IPS DF 6.9 (cell line): ENCODE data around the gene SNX25.
"Not testable (repeated sequence)": the region's sequence is repeated elsewhere in the genome, so short reads cannot be mapped to it uniquely, and the experiment has no call there.

Source experiments
- DNase-seq: peaks from one replicate; pipeline ENCODE4 v3.0.0-alpha.2; 2013; ENCODE audit warnings: low read depth, low spot score
- H3K27ac ChIP-seq: one replicate; pipeline ENCODE4 v1.5.1; 2013; ENCODE audit warnings: low read length, control low read depth
- H3K27me3 ChIP-seq: 2 replicates; pipeline ENCODE4 v1.6.1; 2013; ENCODE audit warnings: mild to moderate bottlenecking, low read length; ENCODE audit not compliant: control insufficient read depth, insufficient read depth
- H3K36me3 ChIP-seq: 2 replicates; pipeline ENCODE4 v1.6.1; 2013; ENCODE audit warnings: low read length; ENCODE audit not compliant: control insufficient read depth, insufficient read depth
- H3K4me1 ChIP-seq: 2 replicates; pipeline ENCODE4 v1.6.1; 2013; ENCODE audit warnings: low read length; ENCODE audit not compliant: control insufficient read depth, insufficient read depth
- H3K4me3 ChIP-seq: 2 replicates; pipeline ENCODE4 v1.5.1; 2013; ENCODE audit warnings: mild to moderate bottlenecking, low read length
- H3K9me3 ChIP-seq: 2 replicates; pipeline ENCODE4 v1.6.1; 2013; ENCODE audit warnings: low read length, inconsistent platforms; ENCODE audit not compliant: control insufficient read depth, insufficient read depth
- WGBS: extraction: QIAGEN DNeasy Blood & Tissue Kit; methylation state at CpG from one replicate; pipeline ENCODE4 v1.1.7; 2013; ENCODE audit warnings: mixed read lengths, missing lambda C conversion rate; ENCODE audit not compliant: insufficient read length, insufficient coverage; 5-methylcytosine and 5-hydroxymethylcytosine counted together

The SNX25 gene

DNA sequence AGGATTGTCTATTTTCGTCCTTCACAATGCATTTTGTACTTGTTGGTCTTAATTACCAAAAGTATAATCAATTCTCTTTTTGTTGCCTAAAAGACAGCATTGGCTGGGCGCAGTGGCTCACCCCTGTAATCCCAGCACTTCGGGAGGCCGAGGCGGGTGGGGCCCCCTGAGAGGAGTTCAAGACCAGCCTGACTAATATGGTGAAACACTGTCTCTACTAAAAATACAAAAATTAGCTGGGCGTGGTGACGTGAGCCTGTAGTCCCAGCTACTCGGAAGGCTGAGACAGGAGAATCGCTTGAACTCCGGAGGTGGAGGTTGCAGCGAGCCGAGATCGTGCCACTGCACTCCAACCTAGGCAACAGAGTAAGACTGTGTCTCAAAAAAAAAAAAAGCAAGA is 4.3 kb upstream of the SNX25 start:
- H3K27me3 ChIP-seq, H3K36me3 ChIP-seq, H3K27ac ChIP-seq, H3K4me3 ChIP-seq, H3K9me3 ChIP-seq, DNase-seq, H3K4me1 ChIP-seq: not testable (repeated sequence)
- WGBS = no CpG with 5 or more reads among the region's 13 CpGs

DNA sequence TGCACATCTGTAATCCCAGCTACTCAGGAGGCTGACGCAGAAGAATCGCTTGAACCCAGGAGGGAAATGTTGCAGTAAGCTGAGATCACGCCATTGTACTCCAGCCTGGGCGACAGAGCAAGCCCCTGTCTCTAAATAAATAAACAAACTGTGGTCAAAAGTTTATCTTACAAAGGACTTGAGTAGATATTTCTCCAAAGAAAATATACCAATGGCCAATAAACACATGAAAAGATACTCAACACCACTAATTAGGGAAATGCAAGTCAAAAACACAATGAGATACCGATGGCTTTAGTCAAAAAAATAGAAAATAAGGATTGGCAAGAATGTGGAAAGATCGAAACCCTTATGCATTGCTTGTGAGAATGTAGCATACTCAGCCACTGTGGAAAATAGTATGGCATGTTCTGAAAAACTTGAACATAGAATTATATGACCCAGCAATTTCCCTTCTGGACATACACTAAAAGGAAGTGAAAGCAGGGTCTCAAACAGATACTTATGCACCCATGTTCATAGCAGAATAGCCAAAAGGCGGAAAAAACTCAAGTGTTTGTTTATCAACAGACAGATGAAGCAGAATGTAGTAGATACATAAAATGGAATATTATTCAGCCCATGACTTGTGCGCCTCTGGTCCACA is 3.6 kb upstream of the SNX25 start:
- DNase-seq = no peak

DNA sequence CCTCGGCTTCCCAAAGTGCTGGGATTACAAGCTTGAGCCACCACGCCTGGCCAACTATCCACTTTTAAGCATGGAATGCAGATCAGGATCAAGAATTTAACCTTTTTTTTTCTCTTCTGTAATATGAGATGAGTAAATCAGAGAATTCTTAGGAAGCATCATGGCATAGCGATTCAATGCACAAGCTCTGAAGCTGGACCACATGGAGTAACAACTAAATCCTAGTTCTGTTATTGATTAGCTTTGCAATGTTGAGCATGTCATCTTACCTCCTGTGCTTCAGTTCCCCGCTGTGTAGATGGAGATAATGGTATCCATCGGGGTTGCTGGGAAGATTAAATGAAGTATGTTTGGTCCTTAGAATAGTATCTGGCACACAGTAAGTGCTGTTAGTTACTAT is 1.9 kb upstream of the SNX25 start:
- H3K27me3 ChIP-seq = no peaks in the 10 kb centered on the region
- no peak overlapping the region for H3K27ac ChIP-seq
- H3K36me3 ChIP-seq = no peaks in the 10 kb centered on the region
- H3K4me3 ChIP-seq = no peak overlapping the region
- peaks cover 2% of the 10 kb centered on the region; the same call in 1 of the 2 replicates for H3K4me1 ChIP-seq
- WGBS = no CpG with 5 or more reads among the region's 5 CpGs
- no peak for DNase-seq
- no peaks in the 10 kb centered on the region for H3K9me3 ChIP-seq

More for the DNA sequence above, 3.6 kb upstream of the SNX25 start:
- Histone ChIP-seq H3K9me3 (no peaks in the 10 kb centered on the region), H3K36me3 (no peaks in the 10 kb centered on the region), H3K4me1 (0 out of 2 replicates have a peak, but pooled peaks cover 2% of the 10 kb centered on the region), H3K27me3 (no peaks in the 10 kb centered on the region), H3K27ac (no peak overlapping the region), H3K4me3 (no peak overlapping the region)
- no CpG with 5 or more reads among the region's 8 CpGs for WGBS

DNA sequence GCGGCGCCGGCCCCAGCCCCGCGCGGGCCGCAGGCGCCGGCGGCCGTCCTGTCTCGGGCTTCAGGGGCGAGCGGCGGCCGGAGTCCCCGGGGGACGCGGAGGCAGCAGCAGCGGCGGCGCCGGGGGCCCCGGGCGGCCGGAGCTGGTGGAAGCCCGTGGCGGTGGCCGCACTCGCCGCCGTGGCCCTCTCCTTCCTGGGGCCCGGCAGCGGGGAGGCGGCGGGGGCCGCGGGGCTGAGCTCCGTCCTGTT is 379 bp downstream of the SNX25 start:
- H3K27me3 ChIP-seq, H3K4me1 ChIP-seq, DNase-seq, H3K36me3 ChIP-seq, H3K27ac ChIP-seq, H3K9me3 ChIP-seq: not testable (repeated sequence)
- WGBS = no CpG with 5 or more reads among the region's 39 CpGs
- peak overlapping the region; percentile 43; the same call in 1 of the 2 replicates for H3K4me3 ChIP-seq

DNA sequence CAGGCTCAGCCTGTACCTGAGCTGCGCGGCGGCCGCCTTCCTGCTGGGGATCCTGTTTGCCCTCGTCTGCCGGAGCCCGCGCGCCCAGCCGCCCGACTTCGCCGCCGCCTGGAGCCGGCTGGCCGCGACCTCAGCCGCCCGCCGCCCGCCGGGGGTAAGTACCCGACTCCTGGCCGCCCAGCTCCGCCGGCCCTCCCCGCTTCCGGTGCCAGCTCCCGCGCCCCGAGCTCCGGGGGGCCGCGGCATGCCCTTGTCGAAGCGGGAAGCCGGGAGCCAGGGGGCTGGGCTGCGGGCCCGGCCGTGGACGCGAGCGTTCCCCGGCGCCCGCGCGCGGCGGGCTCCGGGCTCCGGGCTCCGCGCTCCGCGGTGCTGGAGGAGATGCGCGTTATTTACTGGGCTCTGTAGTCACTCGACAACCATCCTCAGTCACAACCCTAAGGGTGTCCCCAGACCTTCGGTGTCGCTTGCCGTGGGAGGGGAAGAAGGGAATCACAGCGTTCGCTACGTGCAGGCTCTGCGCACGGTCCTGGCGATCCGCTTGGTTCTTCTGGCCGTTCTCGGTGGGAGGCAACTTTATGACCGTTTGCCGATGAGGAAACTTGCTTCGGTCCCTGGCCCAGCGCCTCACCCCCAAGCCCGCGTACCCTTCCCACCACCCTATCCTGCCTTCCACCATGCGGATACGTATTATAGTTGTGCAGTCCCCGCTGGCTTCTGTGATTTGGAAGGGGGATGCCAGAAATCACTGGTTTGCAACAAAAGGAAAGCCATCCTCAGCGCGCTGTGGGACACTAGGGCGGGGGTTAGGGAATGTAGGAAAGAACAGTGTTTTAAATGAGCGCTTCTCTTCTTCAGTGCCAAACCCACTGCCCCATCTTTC is 944 bp downstream of the SNX25 start:
- H3K9me3 ChIP-seq = no peaks in the 10 kb centered on the region
- no peak overlapping the region for H3K27ac ChIP-seq
- no peaks in the 10 kb centered on the region for H3K27me3 ChIP-seq
- H3K4me1 ChIP-seq = peaks cover 4% of the 10 kb centered on the region; the same call in 1 of the 2 replicates
- no peak for DNase-seq
- WGBS = no CpG with 5 or more reads among the region's 84 CpGs
- H3K36me3 ChIP-seq = no peaks in the 10 kb centered on the region
- H3K4me3 ChIP-seq = peak overlapping the region; percentile 43; the same call in 1 of the 2 replicates

DNA sequence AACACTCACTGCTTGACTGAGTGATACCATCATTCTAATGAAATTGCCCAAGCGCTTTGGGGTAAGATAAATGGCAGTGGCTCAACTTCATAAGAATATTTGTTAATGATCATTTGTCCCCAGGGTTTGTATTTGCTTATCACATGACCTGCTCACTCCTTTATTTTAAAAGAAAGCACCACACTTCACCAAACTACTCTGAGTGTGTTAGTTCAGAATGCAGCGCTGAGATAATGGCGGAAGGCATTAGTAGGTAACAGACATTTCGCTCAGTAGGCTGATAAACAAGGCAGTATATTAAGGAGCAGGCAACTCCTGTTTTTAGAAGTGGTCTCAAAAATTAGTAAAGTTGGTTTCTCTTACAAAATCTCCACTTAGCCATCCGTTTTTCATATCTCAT is 1.6 kb downstream of the SNX25 start:
- Histone ChIP-seq H3K9me3 (no peaks in the 10 kb centered on the region), H3K27me3 (no peaks in the 10 kb centered on the region), H3K27ac (no peak overlapping the region), H3K4me1 (peaks cover 4% of the 10 kb centered on the region; the same call in 1 of the 2 replicates), H3K4me3 (peak overlapping the region; percentile 43; the same call in 1 of the 2 replicates), H3K36me3 (no peaks in the 10 kb centered on the region)
- DNase-seq = no peak
- WGBS = no CpG with 5 or more reads among the region's 5 CpGs

DNA sequence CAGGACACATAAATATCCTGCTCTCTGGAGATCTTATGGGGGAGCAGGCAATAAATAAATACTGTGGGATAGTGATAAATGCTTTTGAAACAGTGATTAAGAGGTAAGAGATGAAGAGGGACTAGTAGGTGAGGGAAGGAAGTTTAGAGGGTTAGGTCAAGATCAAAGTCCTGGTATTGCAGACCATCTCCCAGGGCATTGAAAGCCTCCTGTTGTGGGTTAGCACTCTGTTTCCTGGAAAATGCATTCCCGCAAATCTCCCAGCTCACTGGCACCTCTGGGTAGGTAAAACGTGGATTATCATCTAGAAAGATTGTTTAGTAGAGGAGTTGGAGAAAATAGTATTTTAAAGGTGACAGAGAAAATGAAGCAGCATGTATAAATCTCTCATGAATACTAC is 2.2 kb downstream of the SNX25 start:
- H3K27ac ChIP-seq = no peak overlapping the region
- no peaks in the 10 kb centered on the region for H3K9me3 ChIP-seq
- no peaks in the 10 kb centered on the region for H3K27me3 ChIP-seq
- WGBS = no CpG with 5 or more reads among the region's 2 CpGs
- no peaks in the 10 kb centered on the region for H3K36me3 ChIP-seq
- no peak for DNase-seq
- H3K4me1 ChIP-seq = peaks cover 4% of the 10 kb centered on the region; the same call in 1 of the 2 replicates
- no peak overlapping the region for H3K4me3 ChIP-seq

DNA sequence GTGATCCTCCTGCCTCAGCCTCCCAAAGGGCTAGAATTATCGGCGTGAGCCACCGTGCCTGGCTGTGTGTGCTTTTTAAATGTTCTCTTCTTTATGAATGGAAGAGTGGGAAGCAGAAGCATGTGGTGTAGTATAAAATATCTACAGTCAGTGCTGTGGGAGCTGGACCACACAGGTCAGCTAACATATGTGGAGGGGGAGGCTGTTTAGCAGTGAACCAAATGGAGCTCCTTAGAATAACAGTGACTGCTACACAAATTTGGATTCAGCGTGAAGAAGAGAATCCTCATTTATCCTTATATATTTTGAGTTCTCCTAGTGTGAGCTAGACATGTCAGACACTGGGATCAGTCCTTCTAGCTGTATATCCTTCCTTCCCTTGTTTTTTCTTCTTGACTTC is 3.2 kb downstream of the SNX25 start:
- WGBS = no CpG with 5 or more reads among the region's 4 CpGs
- no peak for DNase-seq
- no peaks in the 10 kb centered on the region for H3K27me3 ChIP-seq
- no peaks in the 10 kb centered on the region for H3K9me3 ChIP-seq
- no peak overlapping the region for H3K27ac ChIP-seq
- H3K4me3 ChIP-seq = no peak overlapping the region
- no peaks in the 10 kb centered on the region; the same call in 1 of the 2 replicates for H3K36me3 ChIP-seq
- H3K4me1 ChIP-seq = peaks cover 5% of the 10 kb centered on the region; the same call in 1 of the 2 replicates

DNA sequence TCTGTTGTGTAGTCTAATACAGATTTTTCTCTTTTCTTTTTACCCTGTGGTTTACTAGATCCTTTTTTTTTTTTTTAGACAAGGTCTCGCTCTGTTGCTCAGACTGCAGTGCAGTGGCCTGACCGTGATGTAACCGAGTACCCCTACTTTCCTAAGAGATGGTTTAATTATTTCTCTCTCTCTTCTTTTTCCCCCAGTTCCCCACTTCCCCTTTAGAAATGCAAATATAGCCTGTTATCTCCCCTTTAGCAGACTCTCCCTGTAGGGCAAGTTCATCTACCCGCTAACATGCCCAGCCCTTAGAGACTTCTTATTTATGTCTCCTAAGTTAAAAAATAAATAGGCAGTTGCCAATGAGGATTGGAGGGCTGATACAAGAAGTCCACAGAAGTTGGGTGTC is 4.5 kb downstream of the SNX25 start:
- no CpG with 5 or more reads among the region's 4 CpGs for WGBS
- Histone ChIP-seq H3K27ac (no peak overlapping the region), H3K36me3 (no peaks in the 10 kb centered on the region; the same call in 1 of the 2 replicates), H3K4me1 (peaks cover 5% of the 10 kb centered on the region; the same call in 1 of the 2 replicates), H3K27me3 (no peaks in the 10 kb centered on the region), H3K9me3 (no peaks in the 10 kb centered on the region), H3K4me3 (no peak overlapping the region)
- no peak for DNase-seq

DNA sequence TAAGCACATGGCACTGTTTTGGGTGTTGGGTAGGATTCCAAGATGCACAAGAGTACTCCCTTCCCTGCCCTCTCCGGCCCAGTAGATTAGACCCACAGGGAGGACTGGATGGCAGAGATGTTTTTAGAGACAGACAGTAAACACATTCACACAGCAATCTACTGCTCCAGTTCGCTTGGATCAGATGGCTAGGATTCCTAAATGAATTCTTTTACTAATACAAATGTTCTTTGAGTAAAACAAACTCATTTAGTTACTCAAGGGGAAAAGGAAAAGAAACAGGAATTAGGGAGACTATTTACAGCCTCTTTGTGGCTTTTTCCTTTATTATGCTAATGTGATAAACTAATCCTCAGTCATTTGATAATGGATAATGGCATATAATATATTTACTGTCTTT is 5.9 kb downstream of the SNX25 start:
- WGBS = no CpG with 5 or more reads among the region's 2 CpGs
- no peak overlapping the region for H3K27ac ChIP-seq

More for the DNA sequence above, 5.9 kb downstream of the SNX25 start:
- no peak for DNase-seq
- no peak overlapping the region for H3K4me3 ChIP-seq
- no peaks in the 10 kb centered on the region; the same call in 1 of the 2 replicates for H3K36me3 ChIP-seq
- no peaks in the 10 kb centered on the region for H3K9me3 ChIP-seq
- peaks cover 5% of the 10 kb centered on the region; the same call in 1 of the 2 replicates for H3K4me1 ChIP-seq
- no peaks in the 10 kb centered on the region for H3K27me3 ChIP-seq
